CD4-positive, alpha-beta T cell treated with Interleukin-6 for 4 hours (primary cell): ENCODE results near the gene POLR1G.
"Not testable (repeated sequence)": the region's sequence is repeated elsewhere in the genome, so short reads cannot be mapped to it uniquely, and the experiment has no call there.

ENCODE experiments used
- DNase-seq: peaks from one replicate; pipeline ENCODE4 v3.0.0-alpha.2; 2020; ENCODE audit warnings: mixed read lengths

POLR1G gene

DNA sequence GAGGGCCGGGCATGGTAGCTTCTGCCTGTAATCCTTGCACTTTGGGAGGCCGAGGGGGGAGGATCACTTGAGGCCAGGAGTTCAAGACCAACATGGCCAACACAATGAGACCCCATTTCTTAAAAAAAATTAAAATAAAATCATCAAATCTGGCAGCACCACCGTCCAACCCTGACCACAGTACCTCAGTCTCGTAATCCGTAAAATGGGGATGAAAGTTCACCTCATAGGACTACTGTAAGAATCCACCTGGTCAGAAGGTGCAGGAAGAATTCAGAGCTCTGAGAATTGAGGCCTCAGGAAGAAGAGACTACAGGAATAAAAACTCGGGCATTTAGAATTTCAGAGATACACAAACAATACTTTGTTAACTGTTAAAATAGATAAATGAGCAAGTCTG is 4.6 kb upstream of the POLR1G start:
- DNase-seq = no peak

DNA sequence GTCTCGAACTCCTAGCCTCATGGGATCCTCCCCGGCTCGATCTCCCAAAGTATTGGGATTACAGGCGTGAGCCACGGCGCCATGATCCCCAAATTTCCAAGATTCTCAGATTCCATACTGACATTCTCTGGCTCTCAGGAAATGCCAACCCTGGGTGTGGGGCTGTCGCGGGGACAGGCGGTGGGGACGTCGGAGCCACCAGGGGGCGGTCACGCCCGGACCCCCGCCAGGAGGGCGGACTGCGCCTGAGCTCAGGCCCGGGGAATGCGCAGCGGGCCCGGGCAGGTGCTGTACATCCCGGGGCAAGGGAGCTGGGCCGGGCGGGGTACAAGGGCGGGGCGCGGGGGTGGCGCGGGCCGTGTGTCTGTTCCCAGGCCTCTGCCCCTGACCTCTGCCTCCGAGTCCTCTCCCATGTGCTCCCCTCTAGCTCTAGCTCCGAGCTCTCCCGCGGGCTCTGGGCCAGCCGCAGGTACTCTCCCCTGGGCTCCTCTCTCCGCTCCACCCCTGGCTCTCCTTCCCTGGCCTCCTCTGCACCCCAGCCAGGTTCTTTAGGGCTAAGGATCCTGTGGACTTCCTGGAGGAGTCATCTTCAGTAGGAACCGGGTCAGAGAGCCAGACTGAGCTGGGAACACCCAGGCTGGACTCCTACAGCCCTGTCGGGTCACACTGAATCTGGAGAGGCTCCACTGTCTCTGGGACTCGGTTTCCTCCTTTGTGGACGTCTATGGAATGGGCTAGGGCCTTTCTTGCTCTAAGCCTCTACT is 4.0 kb upstream of the POLR1G start:
- peak; percentile 49 for DNase-seq

DNA sequence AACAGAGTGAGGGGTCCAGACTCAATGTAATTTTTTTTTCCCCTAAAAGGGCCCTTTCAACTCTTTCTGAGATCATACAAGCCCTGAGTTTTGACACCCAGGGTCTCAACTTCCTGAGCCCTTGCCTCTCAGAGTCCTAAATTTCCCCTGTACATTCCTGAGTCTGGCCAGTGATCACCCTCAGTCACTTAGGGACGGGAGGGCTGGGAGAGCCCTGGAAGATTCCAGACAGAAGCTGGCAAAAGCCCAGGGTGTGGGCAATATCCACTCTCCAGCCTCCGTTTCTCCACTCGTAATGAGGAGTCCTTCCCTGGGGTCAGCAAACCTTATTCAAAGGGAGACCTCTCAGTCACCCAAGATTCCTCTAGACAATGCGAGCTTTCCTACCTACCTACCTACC is 3.2 kb upstream of the POLR1G start:
- DNase-seq = no peak

DNA sequence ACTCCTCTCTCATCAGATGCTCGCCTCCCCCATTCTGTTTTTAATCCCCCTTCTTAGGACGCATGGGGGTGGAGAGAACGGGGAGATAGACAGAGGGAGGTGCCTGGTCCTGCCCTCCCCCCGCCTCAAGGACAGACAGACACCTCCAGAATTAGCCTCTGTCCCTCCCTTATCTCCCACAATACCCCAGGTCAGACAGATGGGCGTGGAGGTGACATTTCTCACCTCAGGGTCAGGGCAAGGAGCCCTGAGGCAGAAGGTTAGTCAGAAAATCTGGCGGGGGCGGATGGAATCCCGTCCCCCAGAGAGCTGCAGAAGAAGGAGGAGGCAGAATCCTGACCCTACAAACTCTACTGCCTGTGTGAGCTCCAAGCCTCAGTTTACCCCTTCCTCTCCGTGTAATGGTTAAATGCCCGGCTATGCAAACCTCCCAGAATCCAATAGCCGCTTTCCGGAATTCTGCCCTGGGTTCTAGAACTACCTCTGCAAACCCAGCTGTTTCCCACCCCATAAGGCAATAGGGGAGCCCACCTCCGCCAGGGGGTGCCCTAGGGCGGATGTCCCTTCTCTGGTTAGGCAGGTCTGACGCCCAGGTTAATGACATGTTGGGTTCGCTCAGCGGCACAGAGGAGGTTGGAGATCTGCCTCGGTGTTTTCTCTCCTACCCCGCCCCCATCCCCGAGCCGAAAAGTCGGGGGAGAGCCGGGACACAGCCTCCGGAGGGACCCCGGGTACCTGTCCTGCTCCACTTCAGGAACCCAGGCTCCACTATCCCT is 2.5 kb upstream of the POLR1G start:
- peak; percentile 63 for DNase-seq

DNA sequence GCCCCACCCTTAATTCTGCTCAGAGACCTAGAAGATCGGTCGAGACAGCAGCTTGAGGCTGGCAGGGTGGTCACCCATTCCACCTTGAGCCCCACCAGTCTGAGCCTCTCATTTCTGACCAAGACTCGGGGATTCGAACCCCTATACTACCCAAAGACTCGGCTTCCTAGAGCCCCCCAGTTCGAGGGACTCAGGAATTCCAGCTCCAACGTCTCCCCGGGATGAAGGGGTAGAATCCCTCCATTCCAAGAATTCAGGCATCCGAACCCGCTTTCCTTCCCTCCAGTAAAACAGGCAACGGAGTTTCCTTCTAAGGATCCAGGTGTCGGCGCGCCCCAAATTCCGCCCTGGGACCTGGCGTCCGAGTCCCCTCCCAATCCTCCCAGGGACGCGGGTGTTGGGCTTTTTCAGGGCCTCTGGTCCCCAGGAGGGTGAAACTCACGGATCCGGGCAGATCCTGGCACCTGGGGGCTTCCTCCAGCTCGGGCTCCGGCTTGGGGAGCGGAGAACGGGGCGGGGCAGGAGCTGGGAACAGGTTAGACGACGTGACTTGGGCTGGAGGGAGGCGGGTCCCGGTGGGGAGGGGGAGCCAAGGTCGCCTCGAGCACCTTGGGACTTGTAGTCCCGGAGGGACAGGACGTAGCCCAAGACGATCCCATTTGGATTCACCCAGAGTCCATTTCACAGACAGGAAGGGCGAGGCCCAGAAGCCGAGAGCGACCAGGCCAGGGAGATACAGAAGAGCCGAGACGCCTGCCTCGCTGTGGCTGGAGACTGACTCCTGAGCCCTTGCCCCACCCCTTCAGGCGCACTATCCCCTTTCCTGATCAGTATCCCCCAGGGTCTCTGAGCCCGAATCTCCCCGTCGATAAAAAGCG is 1.6 kb upstream of the POLR1G start, which contains the start of gene PPP1R13L:
Gene PPP1R13L, minus strand, starts transcription at position 513 of the 878 bp plus-strand sequence. CDS start 6,751 bp downstream, outside the sequence.
- peak; percentile 72 for DNase-seq

DNA sequence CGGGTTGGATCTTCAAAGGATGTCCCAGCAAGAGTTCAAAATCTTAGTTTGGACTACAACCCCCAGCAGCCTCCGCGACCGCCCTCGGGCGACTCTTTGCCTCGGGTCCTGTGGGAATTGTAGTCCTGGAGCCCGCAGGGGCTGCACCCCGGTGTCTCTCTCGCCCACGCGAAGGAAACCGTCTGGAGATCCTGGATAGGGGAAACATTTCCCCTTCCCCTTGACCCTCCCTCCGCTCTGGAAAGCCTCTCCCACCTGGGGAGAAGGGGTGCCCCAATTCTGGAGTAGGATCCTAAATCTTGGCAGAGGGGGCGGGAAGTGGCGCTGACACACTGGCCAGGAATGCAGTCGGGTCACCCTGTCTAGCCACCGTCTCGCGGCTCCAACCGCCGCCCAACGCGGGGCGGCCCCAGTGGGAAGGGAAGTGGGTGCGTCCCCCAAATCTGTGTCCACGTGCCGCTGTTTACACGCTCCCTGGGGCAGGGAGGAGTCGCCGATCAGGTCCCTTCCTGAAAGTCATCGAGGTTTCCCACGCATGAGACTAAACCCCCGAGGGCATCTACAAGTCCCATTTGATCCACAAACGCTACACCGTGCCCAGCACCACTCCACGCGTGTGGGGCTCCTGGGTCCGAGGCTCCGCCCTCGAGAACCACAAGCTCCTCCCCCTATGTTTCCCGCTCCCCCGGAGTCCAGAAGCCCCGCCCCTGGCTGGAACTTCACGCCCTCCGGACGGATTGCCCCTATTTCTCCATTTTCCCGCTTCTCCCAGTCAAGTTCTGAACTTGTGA is 814 bp upstream of the POLR1G start:
- peak; percentile 87 for DNase-seq

DNA sequence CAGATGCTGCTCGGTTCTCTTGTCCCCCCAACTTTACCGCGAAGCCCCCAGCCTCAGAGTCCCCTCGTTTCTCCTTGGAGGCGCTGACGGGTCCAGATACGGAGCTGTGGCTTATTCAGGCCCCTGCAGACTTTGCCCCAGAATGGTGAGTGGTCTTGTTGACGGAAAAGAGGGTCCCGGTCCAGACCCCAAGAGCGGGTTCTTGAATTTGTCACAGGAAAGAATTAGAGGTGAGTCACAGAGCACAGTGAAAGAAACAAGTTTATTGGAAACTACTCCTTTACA is 589 bp downstream of the POLR1G start:
- no peak for DNase-seq

DNA sequence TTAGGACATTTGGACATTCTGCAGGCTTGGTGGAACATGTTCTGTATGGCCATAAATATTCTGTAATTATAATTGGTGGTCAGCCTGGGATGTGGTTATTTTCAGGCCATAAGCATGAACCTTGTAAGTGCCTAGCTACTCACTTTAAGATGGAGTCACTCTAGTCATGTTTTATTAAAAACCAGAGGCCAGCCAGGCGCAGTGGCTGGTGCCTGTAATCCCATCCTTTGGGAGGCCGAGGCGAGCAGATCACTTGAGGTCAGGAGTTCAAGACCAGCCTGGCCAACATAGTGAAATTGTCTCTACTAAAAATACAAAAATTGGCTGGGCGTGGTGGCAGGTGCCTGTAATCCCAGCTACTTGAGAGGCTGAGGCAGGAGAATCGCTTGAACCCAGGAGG is 1.1 kb downstream of the POLR1G start:
- DNase-seq = not testable (repeated sequence)

DNA sequence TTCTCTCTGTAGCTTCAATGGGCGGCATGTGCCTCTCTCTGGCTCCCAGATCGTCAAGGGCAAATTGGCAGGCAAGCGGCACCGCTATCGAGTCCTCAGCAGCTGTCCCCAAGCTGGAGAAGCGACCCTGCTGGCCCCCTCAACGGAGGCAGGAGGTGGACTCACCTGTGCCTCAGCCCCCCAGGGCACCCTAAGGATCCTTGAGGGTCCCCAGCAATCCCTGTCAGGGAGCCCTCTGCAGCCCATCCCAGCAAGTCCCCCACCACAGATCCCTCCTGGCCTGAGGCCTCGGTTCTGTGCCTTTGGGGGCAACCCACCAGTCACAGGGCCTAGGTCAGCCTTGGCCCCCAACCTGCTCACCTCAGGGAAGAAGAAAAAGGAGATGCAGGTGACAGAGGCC is 1.7 kb downstream of the POLR1G start:
- no peak for DNase-seq

DNA sequence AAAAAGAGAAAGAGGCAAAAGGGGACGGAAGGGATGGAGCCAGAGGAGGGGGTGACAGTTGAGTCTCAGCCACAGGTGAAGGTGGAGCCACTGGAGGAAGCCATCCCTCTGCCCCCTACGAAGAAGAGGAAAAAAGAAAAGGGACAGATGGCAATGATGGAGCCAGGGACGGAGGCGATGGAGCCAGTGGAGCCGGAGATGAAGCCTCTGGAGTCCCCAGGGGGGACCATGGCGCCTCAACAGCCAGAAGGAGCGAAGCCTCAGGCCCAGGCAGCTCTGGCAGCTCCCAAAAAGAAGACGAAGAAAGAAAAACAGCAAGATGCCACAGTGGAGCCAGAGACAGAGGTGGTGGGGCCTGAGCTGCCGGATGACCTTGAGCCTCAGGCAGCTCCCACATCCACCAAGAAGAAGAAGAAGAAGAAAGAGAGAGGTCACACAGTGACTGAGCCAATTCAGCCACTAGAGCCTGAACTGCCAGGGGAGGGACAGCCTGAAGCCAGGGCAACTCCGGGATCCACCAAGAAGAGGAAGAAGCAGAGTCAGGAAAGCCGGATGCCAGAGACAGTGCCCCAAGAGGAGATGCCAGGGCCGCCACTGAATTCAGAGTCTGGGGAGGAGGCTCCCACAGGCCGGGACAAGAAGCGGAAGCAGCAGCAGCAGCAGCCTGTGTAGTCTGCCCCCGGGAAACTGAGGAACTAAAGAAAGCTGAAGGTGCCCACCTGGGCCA is 2.5 kb downstream of the POLR1G start:
- DNase-seq = no peak

DNA sequence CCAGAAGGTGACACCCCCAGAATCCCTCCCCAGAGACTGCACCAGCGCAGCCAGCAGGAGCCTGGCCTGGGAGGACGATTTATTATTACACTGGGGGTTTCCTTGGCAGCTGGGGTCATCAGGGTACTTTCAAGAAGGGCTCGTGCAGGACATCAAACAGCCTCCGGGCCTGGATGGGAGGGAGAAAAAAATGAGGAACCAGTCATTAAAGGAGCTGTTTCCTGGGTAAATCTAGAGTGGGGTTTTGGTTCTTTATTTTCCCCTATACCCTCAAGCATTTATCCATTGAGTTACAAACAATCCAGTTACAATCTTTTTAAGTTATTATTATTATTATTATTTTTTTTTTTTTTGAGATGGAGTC is 3.1 kb downstream of the POLR1G start:
- no peak for DNase-seq

DNA sequence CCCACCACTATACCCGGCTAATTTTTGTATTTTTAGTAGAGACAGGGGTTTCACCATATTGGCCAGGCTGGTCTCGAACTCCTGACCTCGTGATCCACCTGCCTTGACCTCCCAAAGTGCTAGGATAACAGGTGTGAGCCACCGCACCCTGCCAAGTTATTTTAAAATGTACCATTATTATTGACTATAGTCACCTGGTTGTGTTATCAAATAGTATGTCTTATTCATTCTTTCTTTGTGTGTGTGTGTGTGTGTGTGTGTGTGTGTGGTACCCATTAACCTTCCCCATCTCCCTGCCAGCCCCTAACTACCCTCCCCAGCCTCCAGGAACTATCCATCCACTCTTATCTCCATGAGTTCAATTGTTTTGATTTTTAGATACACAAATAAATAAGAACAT is 3.9 kb downstream of the POLR1G start:
- DNase-seq = not testable (repeated sequence)

DNA sequence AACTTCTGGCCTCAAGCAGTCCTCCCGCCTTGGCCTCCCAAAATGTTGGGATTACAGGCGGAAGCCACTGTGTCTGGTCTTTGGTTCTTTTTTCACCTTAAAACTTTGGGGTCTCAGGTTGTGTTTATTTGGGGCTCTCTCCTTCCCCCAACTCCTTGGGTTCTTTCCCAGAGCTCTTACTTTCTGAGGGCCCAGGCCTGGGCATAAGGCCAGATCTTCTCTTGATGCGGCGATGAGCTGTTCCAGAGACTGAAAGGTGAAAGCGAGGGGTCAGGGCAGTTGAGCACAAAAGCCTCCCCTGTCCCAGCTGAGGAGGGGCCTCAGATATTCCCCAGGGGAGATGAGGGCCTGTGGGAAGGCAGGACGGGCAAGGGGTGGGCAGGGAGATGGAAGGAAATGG is 7.1 kb downstream of the POLR1G start:
- no peak for DNase-seq

DNA sequence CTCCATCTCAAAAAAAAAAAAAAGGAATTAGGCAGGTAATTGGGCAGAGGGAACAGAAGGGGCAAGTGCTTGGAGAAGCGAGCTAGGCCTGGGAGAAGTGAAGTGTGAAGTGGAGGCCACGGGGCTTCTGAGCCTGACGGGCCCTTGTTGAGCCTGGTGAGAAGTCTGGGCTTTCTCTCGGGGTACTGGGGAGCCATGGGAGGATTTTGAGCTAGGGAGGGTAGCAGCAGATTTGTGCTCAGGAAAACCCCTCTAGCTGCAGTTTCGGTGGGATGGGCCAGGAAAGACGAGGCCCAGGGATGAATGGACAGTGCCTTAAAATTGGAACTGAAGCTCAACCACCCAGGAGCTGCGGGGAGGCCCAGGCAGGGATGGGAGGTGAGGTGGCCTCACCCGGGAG is 8.0 kb downstream of the POLR1G start:
- DNase-seq = no peak

DNA sequence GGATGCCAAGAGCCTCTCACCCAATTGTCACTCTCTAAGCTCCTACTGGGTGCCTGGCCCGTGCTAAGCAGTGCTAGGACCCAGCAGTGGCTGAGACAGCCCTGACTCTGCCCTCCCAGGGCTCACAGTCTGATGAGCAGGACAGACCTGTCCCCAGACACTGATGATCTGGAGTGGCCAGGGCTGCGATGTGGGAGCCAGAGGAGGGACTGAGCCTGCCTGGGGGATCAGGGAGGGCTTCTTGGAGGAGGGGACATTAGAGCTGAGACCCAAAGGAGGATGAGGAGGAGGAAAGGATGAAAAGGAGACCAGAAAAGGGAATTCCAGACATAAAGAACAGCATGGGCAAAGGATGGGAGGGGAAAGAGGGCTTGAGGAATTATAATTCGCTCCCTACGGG is 10.7 kb downstream of the POLR1G start:
- DNase-seq = no peak

DNA sequence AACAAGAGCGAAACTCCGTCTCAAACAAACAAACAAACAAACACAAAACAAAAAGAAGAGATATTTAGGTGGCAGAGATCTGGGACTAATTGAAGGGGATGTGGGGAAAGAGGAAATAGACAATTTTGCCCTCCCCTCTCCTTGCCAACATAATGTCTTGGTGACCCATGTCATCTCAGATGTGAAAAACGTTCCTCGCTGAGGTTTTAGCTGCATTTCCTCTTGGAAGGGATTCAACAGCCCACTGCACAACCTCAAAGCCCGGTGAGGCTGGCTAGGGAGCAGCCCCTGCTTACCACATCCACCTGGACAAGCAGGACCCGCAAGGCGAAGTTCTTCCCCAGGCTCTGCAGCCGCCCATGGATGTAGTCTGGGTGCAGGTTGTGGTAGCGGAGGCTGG is 12.4 kb downstream of the POLR1G start:
- no peak for DNase-seq

DNA sequence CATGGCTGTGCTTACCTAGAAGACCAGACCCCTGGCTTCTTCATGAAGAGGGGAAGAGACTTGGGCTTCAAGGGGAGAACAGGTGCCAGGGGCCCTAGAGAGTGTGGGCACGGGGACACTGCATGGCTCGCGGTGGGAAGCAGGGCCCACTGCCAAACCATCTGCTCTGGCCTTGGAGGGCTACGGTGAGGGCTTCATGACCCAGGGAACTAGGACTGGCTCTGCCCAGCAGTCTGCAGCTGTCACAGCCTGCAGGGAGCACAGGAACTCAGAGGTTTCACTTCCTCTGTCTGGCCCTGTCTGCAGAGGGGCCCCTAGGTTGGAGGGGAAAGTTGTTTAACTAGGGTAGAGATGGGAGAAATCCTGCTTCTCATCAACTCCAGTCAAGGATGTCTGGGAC is 13.0 kb downstream of the POLR1G start:
- DNase-seq = peak; percentile 33

DNA sequence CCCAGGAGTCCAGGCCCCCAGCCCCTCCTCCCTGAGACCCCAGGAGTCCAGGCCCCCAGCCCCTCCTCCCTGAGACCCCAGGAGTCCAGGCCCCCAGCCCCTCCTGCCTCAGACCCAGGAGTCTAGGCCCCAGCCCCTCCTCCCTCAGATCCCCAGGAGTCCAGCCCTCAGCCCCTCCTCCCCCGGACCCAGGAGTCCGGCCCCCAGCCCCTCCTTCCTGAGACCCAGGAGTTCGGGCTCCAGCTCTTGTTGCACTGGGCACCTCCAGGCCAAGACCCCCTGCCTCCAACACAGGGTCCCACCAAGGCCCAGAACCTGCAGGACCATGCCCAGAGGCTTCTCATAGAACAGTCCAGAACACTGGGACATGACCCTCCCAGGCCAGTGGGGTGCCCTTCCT is 13.5 kb downstream of the POLR1G start:
- no peak for DNase-seq

DNA sequence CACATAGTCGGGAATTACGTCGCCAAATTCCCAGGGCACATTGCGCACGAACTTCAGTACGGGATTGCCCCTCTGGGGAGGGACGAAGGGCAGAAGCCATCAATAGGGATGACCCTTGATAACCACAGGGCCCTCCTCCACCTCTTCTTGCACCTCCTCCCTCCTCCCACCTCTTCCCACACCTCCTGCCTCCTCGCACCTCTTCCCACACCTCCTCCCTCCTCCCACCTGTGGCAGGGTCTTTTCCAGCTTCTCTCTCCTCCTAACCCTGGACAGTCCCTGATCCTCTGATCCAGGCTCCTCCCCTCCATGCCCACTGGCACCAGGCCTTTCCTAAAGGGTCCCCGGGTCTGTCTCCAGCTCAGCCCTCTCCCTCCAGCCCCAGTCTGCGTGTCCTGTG is 13.9 kb downstream of the POLR1G start:
- no peak for DNase-seq

DNA sequence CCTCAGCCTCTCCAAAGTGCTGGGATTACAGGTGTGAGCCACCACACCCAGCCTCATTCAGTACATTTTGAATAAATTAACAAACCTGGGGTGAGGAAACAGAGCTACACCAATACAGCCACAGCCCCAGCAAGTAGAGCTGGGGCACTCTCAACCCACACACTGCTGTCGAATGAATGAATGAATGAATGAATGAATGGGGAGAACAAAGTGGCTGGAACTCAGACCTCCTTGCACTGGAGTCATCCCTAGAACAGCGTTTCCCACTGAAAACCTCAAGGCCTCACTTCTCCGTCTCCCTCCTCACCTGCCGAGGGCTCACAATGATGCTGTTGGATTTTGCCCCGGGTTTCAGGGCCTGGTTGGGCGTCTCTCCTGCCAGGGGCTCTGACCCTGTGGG is 14.4 kb downstream of the POLR1G start:
- DNase-seq = no peak

DNA sequence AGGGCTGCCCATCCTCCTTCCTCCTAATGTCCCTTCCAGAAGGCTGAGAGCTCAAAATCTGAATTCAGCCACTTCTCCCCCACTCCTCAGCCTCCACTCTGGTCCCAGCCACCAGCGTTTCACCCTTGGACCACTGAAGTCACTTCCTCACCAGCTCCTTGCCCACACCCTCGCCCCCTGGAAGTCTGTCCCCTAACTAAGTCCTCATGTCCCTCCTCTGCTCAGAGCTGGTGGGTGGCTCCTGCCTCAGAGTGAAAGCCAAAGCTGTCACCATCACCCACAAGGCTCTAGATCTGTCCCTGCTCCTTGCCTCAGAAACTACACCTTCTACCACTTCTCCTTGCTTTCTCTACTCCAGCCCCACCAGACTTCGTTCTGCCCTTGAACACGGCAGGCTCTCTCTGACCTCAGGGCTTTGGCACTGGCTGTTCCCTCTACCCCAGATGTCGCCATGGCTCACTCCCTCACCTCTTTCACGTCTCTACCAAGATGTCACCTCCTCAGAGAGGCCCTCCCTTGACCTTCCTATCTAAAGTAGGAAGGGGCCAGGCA is 15.6 kb downstream of the POLR1G start:
- no peak for DNase-seq
